OCI-LY7 (cell line): Measurements from ENCODE around the gene PHF23. TPM values are rescaled to one million over a fixed set of nuclear protein-coding genes. Genes with fewer than 3 reads are reported as not detected.

Source experiments
- BruUV-seq: library from RNA; stranded (reverse); fragments of 400-500 nt; replicated peaks from 2 replicates; lab custom pipeline; 2021; lab: Mats Ljungman, UMichigan
- CTCF ChIA-PET: fragments of 300-600 bp; sonication (Branson Sonifier 250); formaldehyde crosslinking; loops from one replicate; lab custom pipeline; 2022; ENCODE audit warnings: antibody characterized with exemption; ENCODE audit not compliant: unreplicated experiment; lab: Charles Lee
- POLR2A ChIA-PET: fragments of 300-600 bp; sonication (Branson Sonifier 250); formaldehyde crosslinking; loops from one replicate; lab custom pipeline; 2022; ENCODE audit warnings: antibody characterized with exemption; lab: Charles Lee
- DNase-seq: peaks from one replicate; pipeline ENCODE4 v3.0.0-alpha.2; 2015; ENCODE audit warnings: low spot score
- H2AFZ ChIP-seq: fragments of 200-600 bp; sonication (generic), shearing (Covaris generic); 2 replicates; pipeline ENCODE4 v1.6.1; 2014; ENCODE audit warnings: mild to moderate bottlenecking, antibody characterized with exemption, low read length, moderate library complexity
- H3K27ac ChIP-seq: fragments of 200-600 bp; sonication (generic); 2 replicates; pipeline ENCODE4 v1.5.1; 2014; ENCODE audit warnings: mixed run types, low read depth, mild to moderate bottlenecking, moderate library complexity, low read length, inconsistent platforms; ENCODE audit not compliant: poor library complexity, severe bottlenecking
- H3K36me3 ChIP-seq: fragments of 200-600 bp; sonication (generic); 2 replicates; pipeline ENCODE4 v1.6.1; 2014; ENCODE audit warnings: mild to moderate bottlenecking, antibody characterized with exemption, low read length, moderate library complexity, mixed read lengths; ENCODE audit not compliant: insufficient read depth
- H3K4me1 ChIP-seq: fragments of 200-600 bp; sonication (generic); 2 replicates; pipeline ENCODE4 v1.5.1; 2014; ENCODE audit warnings: mild to moderate bottlenecking, low read length; ENCODE audit not compliant: insufficient read depth, poor library complexity, severe bottlenecking
- H3K4me2 ChIP-seq: fragments of 200-600 bp; sonication (generic); 2 replicates; pipeline ENCODE4 v1.6.1; 2014; ENCODE audit warnings: mild to moderate bottlenecking, low read length
- H3K4me3 ChIP-seq: fragments of 200-600 bp; sonication (generic); 2 replicates; pipeline ENCODE4 v1.5.1; 2014; ENCODE audit warnings: mild to moderate bottlenecking, low read depth, low read length; ENCODE audit not compliant: poor library complexity, severe bottlenecking
- H3K79me2 ChIP-seq: fragments of 200-600 bp; sonication (generic); 2 replicates; pipeline ENCODE4 v1.6.1; 2016; ENCODE audit warnings: low read depth, mild to moderate bottlenecking, low read length, moderate library complexity, mixed read lengths; ENCODE audit not compliant: insufficient read depth
- H3K9me2 ChIP-seq: fragments of 200-600 bp; sonication (generic); 2 replicates; pipeline ENCODE4 v1.6.1; 2016; ENCODE audit warnings: mild to moderate bottlenecking, low read length, mixed read lengths; ENCODE audit not compliant: insufficient read depth
- H3K9me3 ChIP-seq: fragments of 200-600 bp; sonication (generic); 2 replicates; pipeline ENCODE4 v1.6.1; 2014; ENCODE audit warnings: mild to moderate bottlenecking, mixed run types, low read length, mixed read lengths
- H4K20me1 ChIP-seq: fragments of 200-600 bp; sonication (generic); 2 replicates; pipeline ENCODE4 v1.6.1; 2014; ENCODE audit warnings: mild to moderate bottlenecking, antibody characterized with exemption, low read length, moderate library complexity, mixed read lengths; ENCODE audit not compliant: insufficient read depth
- EZH2phosphoT487 ChIP-seq: fragments of 200-600 bp; sonication (generic); IDR thresholded peaks from 2 replicates; pipeline ENCODE4 v1.6.1; 2018; ENCODE audit warnings: low read depth, borderline replicate concordance, mild to moderate bottlenecking, mixed run types, antibody characterized with exemption, low read length, moderate library complexity, mixed read lengths
- intact Hi-C: fragments of 100-400 bp; cut with micrococcal nuclease; formaldehyde crosslinking; loops from one replicate; pipeline ENCODE4 v1.10.0; 2022; ENCODE audit not compliant: unreplicated experiment
- total RNA-seq, 2 experiments: library from RNA; depleted of rRNA in 1 of 2; stranded (reverse); fragments of >200 nt in 1 of 2; shearing (Covaris generic) in 1 of 2; gene quantifications; 2 replicates each; pipeline ENCODE4 v1.2.3, GENCODE V29; 2014 to 2022
- TF ChIP-seq, protein P1 (sequence below): fragments of 200-600 bp; sonication (generic); conservative IDR thresholded peaks from 2 replicates; pipeline ENCODE4 v1.5.1; 2014; ENCODE audit warnings: mild to moderate bottlenecking, antibody characterized with exemption, low read length, moderate library complexity, mixed read lengths

Gene PHF23
- total RNA-seq, 2 experiments from 2014 or later = 43.3 to 47.7 TPM

DNA sequence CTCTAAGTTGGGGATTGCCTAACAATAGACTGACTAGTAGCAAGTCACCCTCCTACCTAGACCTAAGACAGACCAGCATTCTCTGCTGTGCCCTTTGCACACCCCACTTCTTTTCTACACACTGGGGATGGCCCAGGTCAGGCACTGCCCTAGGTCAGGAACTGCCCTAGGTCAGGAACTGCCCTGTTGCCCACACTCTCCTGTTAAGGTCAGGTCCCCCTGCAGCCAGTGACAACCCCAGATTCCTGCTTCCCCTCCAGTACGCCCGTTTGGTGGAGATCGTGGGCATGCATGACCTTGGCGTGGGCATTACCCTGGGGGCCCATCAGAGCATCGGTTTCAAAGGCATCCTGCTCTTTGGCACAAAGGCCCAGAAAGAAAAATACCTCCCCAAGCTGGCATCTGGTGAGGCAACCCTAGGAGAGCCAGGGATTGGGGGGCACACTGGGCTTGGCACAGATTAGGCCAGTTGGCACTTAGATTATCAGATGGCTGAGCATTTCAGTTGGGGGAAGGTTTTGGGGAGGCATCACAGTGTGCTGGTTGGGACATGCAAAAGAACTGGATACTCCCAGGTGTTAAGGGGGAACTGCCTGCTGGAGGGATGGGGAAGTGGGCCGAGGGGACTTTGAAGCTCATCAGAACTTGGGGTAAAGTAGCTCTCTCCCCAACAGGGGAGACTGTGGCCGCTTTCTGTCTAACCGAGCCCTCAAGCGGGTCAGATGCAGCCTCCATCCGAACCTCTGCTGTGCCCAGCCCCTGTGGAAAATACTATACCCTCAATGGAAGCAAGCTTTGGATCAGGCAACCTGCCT lies 17.8 kb downstream of the PHF23 start:
- Histone ChIP-seq H4K20me1 (no peaks in the 10 kb centered on the region), H2AFZ (no peak overlapping the region), H3K27ac (peak overlapping the region; percentile 52), H3K9me2 (no peaks in the 10 kb centered on the region), H3K4me2 (peak overlapping the region; percentile 91), H3K36me3 (peaks cover 57% of the 10 kb centered on the region), H3K9me3 (no peaks in the 10 kb centered on the region), H3K4me3 (no peak overlapping the region), H3K79me2 (peaks cover 6% of the 10 kb centered on the region), H3K4me1 (peaks cover 38% of the 10 kb centered on the region)
- CTCF ChIA-PET = interaction anchor here (0.7 to 2.1 kb wide), 3 partner anchors 13 to 116 kb away, joined by 3 to 7 read pairs (median 6); partner anchors contain the start of gene DVL2
- intact Hi-C loops = loop anchor here (1.0 to 2.0 kb wide), 2 partner anchors 13 to 75 kb away; partner anchors contain the start of gene DVL2
- POLR2A ChIA-PET = no interaction called here
- TF ChIP-seq, protein P1, sequence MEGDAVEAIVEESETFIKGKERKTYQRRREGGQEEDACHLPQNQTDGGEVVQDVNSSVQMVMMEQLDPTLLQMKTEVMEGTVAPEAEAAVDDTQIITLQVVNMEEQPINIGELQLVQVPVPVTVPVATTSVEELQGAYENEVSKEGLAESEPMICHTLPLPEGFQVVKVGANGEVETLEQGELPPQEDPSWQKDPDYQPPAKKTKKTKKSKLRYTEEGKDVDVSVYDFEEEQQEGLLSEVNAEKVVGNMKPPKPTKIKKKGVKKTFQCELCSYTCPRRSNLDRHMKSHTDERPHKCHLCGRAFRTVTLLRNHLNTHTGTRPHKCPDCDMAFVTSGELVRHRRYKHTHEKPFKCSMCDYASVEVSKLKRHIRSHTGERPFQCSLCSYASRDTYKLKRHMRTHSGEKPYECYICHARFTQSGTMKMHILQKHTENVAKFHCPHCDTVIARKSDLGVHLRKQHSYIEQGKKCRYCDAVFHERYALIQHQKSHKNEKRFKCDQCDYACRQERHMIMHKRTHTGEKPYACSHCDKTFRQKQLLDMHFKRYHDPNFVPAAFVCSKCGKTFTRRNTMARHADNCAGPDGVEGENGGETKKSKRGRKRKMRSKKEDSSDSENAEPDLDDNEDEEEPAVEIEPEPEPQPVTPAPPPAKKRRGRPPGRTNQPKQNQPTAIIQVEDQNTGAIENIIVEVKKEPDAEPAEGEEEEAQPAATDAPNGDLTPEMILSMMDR = no peak
- TF ChIP-seq EZH2phosphoT487 = no peak
- no peak for DNase-seq
- no TSS peak for BruUV-seq

DNA sequence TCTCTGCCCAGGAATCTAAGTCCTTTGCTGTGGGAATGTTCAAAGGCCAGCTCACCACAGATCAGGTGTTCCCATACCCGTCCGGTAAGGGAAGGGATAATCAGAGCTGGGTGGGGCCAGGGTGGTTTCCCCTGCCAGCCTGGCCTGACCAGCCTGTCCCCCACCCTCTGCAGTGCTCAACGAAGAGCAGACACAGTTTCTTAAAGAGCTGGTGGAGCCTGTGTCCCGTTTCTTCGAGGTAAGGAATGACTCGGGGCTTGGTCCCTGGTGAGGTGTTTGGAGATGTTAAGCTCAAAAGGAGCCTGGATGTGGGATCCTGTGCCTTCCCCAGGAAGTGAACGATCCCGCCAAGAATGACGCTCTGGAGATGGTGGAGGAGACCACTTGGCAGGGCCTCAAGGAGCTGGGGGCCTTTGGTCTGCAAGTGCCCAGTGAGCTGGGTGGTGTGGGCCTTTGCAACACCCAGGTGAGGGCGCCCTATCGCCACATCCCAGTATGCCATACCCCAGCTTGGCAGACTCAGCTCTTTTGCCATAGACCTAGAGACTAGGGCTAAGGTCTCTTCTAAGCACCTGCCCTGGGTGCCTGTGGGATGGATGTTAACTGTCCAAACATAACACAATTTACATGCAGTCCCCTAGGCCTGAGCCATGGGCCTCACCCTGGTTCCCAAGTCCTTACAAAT lies 18.5 kb downstream of the PHF23 start:
- intact Hi-C loops = loop anchor here (1.0 to 2.0 kb wide), 2 partner anchors 14 to 76 kb away; partner anchors contain the start of gene DVL2
- no TSS peak for BruUV-seq
- TF ChIP-seq EZH2phosphoT487 = no peak
- TF ChIP-seq, protein P1 = peak; percentile 85
- peak; percentile 74 for DNase-seq
- H3K4me1 ChIP-seq = peaks cover 45% of the 10 kb centered on the region
- no peak overlapping the region for H2AFZ ChIP-seq
- CTCF ChIA-PET = interaction anchor here (0.7 to 2.1 kb wide), 3 partner anchors 13 to 117 kb away, joined by 3 to 7 read pairs (median 6); partner anchors contain the start of gene DVL2
- H3K9me3 ChIP-seq = no peaks in the 10 kb centered on the region
- H3K36me3 ChIP-seq = peaks cover 50% of the 10 kb centered on the region
- POLR2A ChIA-PET = interaction anchor here (0.5 to 0.6 kb wide), 2 partner anchors 22 to 99 kb away, joined by 4 read pairs; partner anchors contain the start of gene GABARAP
- H3K79me2 ChIP-seq = peaks cover 13% of the 10 kb centered on the region
- H3K4me2 ChIP-seq = peak overlapping the region; percentile 91
- H4K20me1 ChIP-seq = no peaks in the 10 kb centered on the region
- H3K27ac ChIP-seq = peak overlapping the region; percentile 52
- H3K9me2 ChIP-seq = no peaks in the 10 kb centered on the region
- H3K4me3 ChIP-seq = peak overlapping the region; percentile 78
